H1 (cell line): ENCODE data around the gene CBLC. TPM values are rescaled to one million over a fixed set of nuclear protein-coding genes. Genes with fewer than 3 reads are reported as not detected.
A peak's percentile ranks its signal among the peaks of the same experiment; 100 is the strongest.

Source experiments
- CTCF ChIA-PET: fragments of 300-600 bp; sonication (Branson Sonifier 250); formaldehyde crosslinking; loops from one replicate; lab custom pipeline; 2021; ENCODE audit not compliant: partially characterized antibody; lab: Charles Lee
- POLR2A ChIA-PET: fragments of 300-600 bp; sonication (Branson Sonifier 250); formaldehyde crosslinking; loops from one replicate; lab custom pipeline; 2021; ENCODE audit warnings: inconsistent platforms; ENCODE audit not compliant: partially characterized antibody; lab: Charles Lee
- DNase-seq, 2 experiments: peaks; one replicate each; pipeline versions ENCODE4 v3.0.0 to v3.0.0-alpha.2; 2010 to 2022; ENCODE audit warnings: low spot score in 2 of 2, low read depth in 1 of 2, mixed read lengths in 1 of 2
- FAIRE-seq: peaks from 2 replicates; lab custom pipeline; 2011; peaks lifted over from hg19 to GRCh38; lab: Jason Lieb, UNC
- H2AFZ ChIP-seq: 2 replicates; pipeline ENCODE4 v1.8.1; 2012; ENCODE audit warnings: low read length, inconsistent platforms
- H2AK5ac ChIP-seq: 2 replicates; pipeline ENCODE4 v1.6.1; 2013; ENCODE audit warnings: low read depth, low read length
- H2BK120ac ChIP-seq: replicated peaks from 2 replicates; pipeline ENCODE3; 2013; ENCODE audit warnings: low read depth, low read length, inconsistent platforms
- H2BK12ac ChIP-seq: 2 replicates; pipeline ENCODE4 v1.6.1; 2013; ENCODE audit warnings: low read depth, low read length
- H2BK15ac ChIP-seq: 2 replicates; pipeline ENCODE4 v1.6.1; 2013; ENCODE audit warnings: low read length
- H2BK20ac ChIP-seq: 2 replicates; pipeline ENCODE4 v1.6.1; 2013; ENCODE audit warnings: low read length
- H2BK5ac ChIP-seq: 2 replicates; pipeline ENCODE4 v1.6.1; 2013; ENCODE audit warnings: low read depth, low read length
- H3K14ac ChIP-seq: 2 replicates; pipeline ENCODE4 v1.6.1; 2013; ENCODE audit warnings: inconsistent platforms; ENCODE audit not compliant: insufficient read length
- H3K18ac ChIP-seq: 2 replicates; pipeline ENCODE4 v1.6.1; 2013; ENCODE audit warnings: low read length; ENCODE audit errors: extremely low read depth
- H3K23ac ChIP-seq: 2 replicates; pipeline ENCODE4 v1.6.1; 2013; ENCODE audit warnings: inconsistent platforms; ENCODE audit not compliant: insufficient read length
- H3K23me2 ChIP-seq: 2 replicates; pipeline ENCODE4 v1.6.1; 2013; ENCODE audit warnings: low read depth, low read length
- H3K27ac ChIP-seq: 2 replicates; pipeline ENCODE4 v1.6.1; 2011; ENCODE audit warnings: low read depth, low read length, inconsistent platforms
- H3K27me3 ChIP-seq, 4 experiments: replicated peaks in 1 of 4; 1 replicate in 1 of 4; 2 replicates in 3 of 4; pipeline versions ENCODE4 v1.6.1 to v1.8.1; 2011 to 2013; ENCODE audit warnings: low read length in 3 of 4, mild to moderate bottlenecking in 3 of 4, inconsistent platforms in 2 of 4, mixed read lengths in 2 of 4, moderate library complexity in 1 of 4; ENCODE audit not compliant: control insufficient read depth in 3 of 4, insufficient read depth in 3 of 4; ENCODE audit errors: extremely low read depth in 1 of 4
- H3K36me3 ChIP-seq, 4 experiments: 2 replicates each; pipeline versions ENCODE4 v1.6.1 to v1.8.1; 2011 to 2013; ENCODE audit warnings: mild to moderate bottlenecking in 4 of 4, low read length in 3 of 4, moderate library complexity in 2 of 4, control low read depth in 1 of 4, inconsistent platforms in 1 of 4; ENCODE audit not compliant: insufficient read depth in 4 of 4, control insufficient read depth in 2 of 4
- H3K4ac ChIP-seq: replicated peaks from 2 replicates; pipeline ENCODE3; 2013; ENCODE audit warnings: low read length, low read depth, mixed read lengths, inconsistent platforms; ENCODE audit not compliant: insufficient read length
- H3K4me1 ChIP-seq, 4 experiments: replicated peaks in 1 of 4; 1 replicate in 1 of 4; 2 replicates in 3 of 4; pipeline versions ENCODE4 v1.6.1 to v1.8.1; 2011 to 2013; ENCODE audit warnings: low read length in 3 of 4, inconsistent platforms in 2 of 4, mixed read lengths in 1 of 4; ENCODE audit not compliant: insufficient read depth in 4 of 4, control insufficient read depth in 3 of 4
- H3K4me2 ChIP-seq, 2 experiments: 2 replicates each; pipeline versions ENCODE4 v1.6.1 to v1.8.1; 2011 to 2013; ENCODE audit warnings: low read depth in 2 of 2, low read length in 2 of 2, control low read depth in 1 of 2, inconsistent platforms in 1 of 2, mild to moderate bottlenecking in 1 of 2; ENCODE audit not compliant: insufficient read depth in 1 of 2
- H3K4me3 ChIP-seq, 4 experiments: fragments of 200-600, 300-600 bp in 1 of 4; sonication (generic), shearing (Covaris generic), sonication (Bioruptor Twin) in 1 of 4; 2 replicates each; pipeline versions ENCODE4 v1.5.1 to v1.8.1; 2011 to 2016; ENCODE audit warnings: low read length in 4 of 4, low read depth in 3 of 4, control low read depth in 2 of 4, inconsistent platforms in 2 of 4, mild to moderate bottlenecking in 2 of 4, mixed read lengths in 1 of 4, moderate library complexity in 1 of 4; ENCODE audit not compliant: insufficient read depth in 2 of 4; ENCODE audit errors: extremely low read depth in 1 of 4
- H3K56ac ChIP-seq: replicated peaks from 2 replicates; pipeline ENCODE3; 2013; ENCODE audit warnings: low read depth, mild to moderate bottlenecking, mixed read lengths, low read length, inconsistent platforms; ENCODE audit not compliant: insufficient read length
- H3K79me1 ChIP-seq: 2 replicates; pipeline ENCODE4 v1.6.1; 2013; ENCODE audit warnings: low read depth, low read length, control low read depth
- H3K79me2 ChIP-seq, 2 experiments: 2 replicates each; pipeline versions ENCODE4 v1.6.1 to v1.8.1; 2012 to 2013; ENCODE audit warnings: low read length in 2 of 2, mild to moderate bottlenecking in 2 of 2, inconsistent platforms in 1 of 2; ENCODE audit not compliant: insufficient read depth in 2 of 2, control insufficient read depth in 1 of 2
- H3K9ac ChIP-seq, 4 experiments: replicated peaks in 1 of 4; 1 replicate in 1 of 4; 2 replicates in 3 of 4; pipeline versions ENCODE4 v1.6.1 to v1.8.1; 2011 to 2013; ENCODE audit warnings: low read depth in 3 of 4, low read length in 3 of 4, control low read depth in 2 of 4, mild to moderate bottlenecking in 2 of 4, moderate library complexity in 2 of 4, inconsistent platforms in 1 of 4; ENCODE audit errors: extremely low read depth in 1 of 4
- H3K9me3 ChIP-seq, 2 experiments: 2 replicates each; pipeline versions ENCODE4 v1.6.1 to v1.8.1; 2012 to 2013; ENCODE audit warnings: mild to moderate bottlenecking in 2 of 2, moderate library complexity in 2 of 2, control low read depth in 1 of 2, inconsistent platforms in 1 of 2, low read depth in 1 of 2, low read length in 1 of 2, mixed read lengths in 1 of 2; ENCODE audit not compliant: insufficient read depth in 2 of 2
- H4K20me1 ChIP-seq, 2 experiments: replicated peaks in 1 of 2; 2 replicates each; pipeline versions ENCODE3 to v1.8.1; 2011 to 2013; ENCODE audit warnings: inconsistent platforms in 2 of 2, low read length in 2 of 2, mild to moderate bottlenecking in 1 of 2; ENCODE audit not compliant: insufficient read depth in 2 of 2, control insufficient read depth in 1 of 2
- H4K5ac ChIP-seq: 2 replicates; pipeline ENCODE4 v1.6.1; 2013; ENCODE audit warnings: low read length, low read depth, mixed read lengths, inconsistent platforms; ENCODE audit not compliant: insufficient read length
- H4K8ac ChIP-seq: 2 replicates; pipeline ENCODE4 v1.8.0; 2013; ENCODE audit warnings: mild to moderate bottlenecking, moderate library complexity, low read length, inconsistent platforms; ENCODE audit not compliant: insufficient read depth; ENCODE audit errors: extremely low read depth
- H4K91ac ChIP-seq: replicated peaks from 2 replicates; pipeline ENCODE3; 2013; ENCODE audit warnings: low read length, mixed read lengths, inconsistent platforms; ENCODE audit not compliant: insufficient read length
- CREB1 ChIP-seq: IDR thresholded peaks from 2 replicates; pipeline ENCODE4 v1.6.1; 2012; ENCODE audit warnings: inconsistent platforms
- PHF8 ChIP-seq: fragments of 200-600 bp; sonication (generic); conservative IDR thresholded peaks from 2 replicates; pipeline ENCODE4 v1.7.1; 2012; ENCODE audit warnings: low read depth, mild to moderate bottlenecking, inconsistent platforms, low read length, moderate library complexity
- SUZ12 ChIP-seq: fragments of 200-600 bp; sonication (generic); IDR thresholded peaks from 2 replicates; pipeline ENCODE4 v1.6.1; 2012; ENCODE audit warnings: mild to moderate bottlenecking, inconsistent platforms, low read length, moderate library complexity, mixed read lengths
- TBP ChIP-seq: IDR thresholded peaks from 2 replicates; pipeline ENCODE4 v1.6.1; 2011; ENCODE audit warnings: low read depth, low read length, improper control_type of control experiment
- TCF12 ChIP-seq: IDR thresholded peaks from 2 replicates; pipeline ENCODE4 v1.6.1; 2011; ENCODE audit warnings: low read depth, mild to moderate bottlenecking, low read length
- USF2 ChIP-seq: IDR thresholded peaks from 2 replicates; pipeline ENCODE4 v1.6.1; 2011; ENCODE audit warnings: low read length, improper control_type of control experiment
- WGBS, 2 experiments: shearing (Covaris generic) in 1 of 2; methylation state at CpG; one replicate each; pipeline versions ENCODE4 v1.1.6 to v1.1.7; 2013 to 2015; ENCODE audit warnings: low lambda C conversion rate in 2 of 2, mixed read lengths in 2 of 2, inconsistent platforms in 1 of 2, low coverage in 1 of 2, missing lambda C conversion rate in 1 of 2; ENCODE audit not compliant: insufficient replicate concordance in 2 of 2, insufficient coverage in 1 of 2, insufficient read length in 1 of 2; ENCODE audit errors: extremely low coverage in 1 of 2, missing lambda C conversion rate in 1 of 2; 5-methylcytosine and 5-hydroxymethylcytosine counted together
- polyA plus RNA-seq, 7 experiments: library from polyadenylated mRNA; depleted of rRNA in 3 of 7; stranded (reverse) in 5 of 7; unstranded in 2 of 7; fragments of >200 nt in 5 of 7; fragments of 200-250 nt in 2 of 7; gene quantifications; 1 replicate in 5 of 7; 2 replicates in 1 of 7; 4 replicates in 1 of 7; pipeline versions ENCODE4 v1.2.1 to v1.2.3, GENCODE V29; 2011 to 2013; ENCODE audit warnings: missing spikeins in 2 of 7, mixed read lengths in 2 of 7
- total RNA-seq: library from RNA; stranded (reverse); fragmentation: NEBNext Ultra II Directional; extraction: Animal tissue kit (Norgen Biotek cat#: 25700); gene quantifications from 2 replicates; pipeline ENCODE4 v1.2.1, GENCODE V29; 2021
- TF ChIP-seq, protein P1 (sequence below): IDR thresholded peaks from 2 replicates; pipeline ENCODE4 v1.6.1; 2012; ENCODE audit warnings: low read length, inconsistent platforms

CBLC gene
- total and polyA plus RNA-seq, 2 of the 8 experiments (the other 6 are each of a cell fraction or from before 2014, with no cell fraction given), result 17.4 to 35.7 TPM

DNA sequence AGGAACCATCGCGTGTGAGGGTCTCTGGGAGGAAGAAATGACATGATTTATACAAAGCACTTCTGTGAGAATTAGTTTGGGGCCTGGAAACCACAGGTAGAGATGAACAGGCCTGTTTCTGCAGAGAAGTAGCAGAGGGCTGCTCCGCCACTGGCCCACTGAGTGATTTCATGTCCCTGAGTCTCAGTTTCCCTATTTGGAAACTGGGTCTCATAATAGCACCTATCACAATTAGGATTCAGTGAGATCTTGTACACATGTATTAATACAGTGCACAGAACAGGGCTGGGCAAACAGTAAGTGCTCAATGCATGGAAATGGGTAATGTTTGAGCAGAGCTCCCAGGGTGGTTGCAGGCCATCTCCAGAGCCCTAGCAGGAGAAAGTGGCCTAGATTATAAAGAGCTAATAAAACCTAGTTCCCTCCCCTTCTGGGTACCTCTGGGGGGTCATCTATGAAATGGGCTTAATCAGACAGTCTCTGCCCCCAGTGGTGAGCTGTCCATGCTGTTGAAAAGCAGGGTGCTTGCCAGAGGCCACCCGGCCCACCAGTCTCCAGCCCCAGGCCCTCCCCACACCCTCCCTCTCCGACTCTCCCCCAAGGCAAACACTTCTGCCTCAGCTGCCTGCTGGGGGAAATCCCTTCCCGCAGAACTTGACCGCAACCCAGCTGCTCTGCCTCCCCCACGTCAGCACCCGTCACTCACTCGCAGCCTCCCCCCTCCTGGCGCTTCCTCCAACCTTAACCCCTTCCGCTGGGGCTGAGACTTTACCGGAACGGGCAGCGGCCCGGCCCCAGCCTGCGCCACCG, 24.7 kb upstream of the CBLC start:
- H2BK15ac ChIP-seq, result no peak overlapping the region
- no peak overlapping the region for H3K9ac ChIP-seq
- H2BK120ac ChIP-seq, result peak overlapping the region; percentile 67
- H4K8ac ChIP-seq, result no peak overlapping the region; the same call in 1 of the 2 replicates
- H2AK5ac ChIP-seq, result no peak overlapping the region
- H4K5ac ChIP-seq, result no peak overlapping the region
- H4K91ac ChIP-seq, result no peak overlapping the region
- H3K4me2 ChIP-seq, result peak overlapping the region; percentile 73 to 96
- peaks cover 36 to 86% (median 71%) of the 10 kb centered on the region in 4 experiments for H3K27me3 ChIP-seq
- H3K36me3 ChIP-seq, result no peaks in the 10 kb centered on the region
- CTCF ChIA-PET, result interaction anchor here (0.6 to 4.0 kb wide), 7 partner anchors 14 to 29 kb away, joined by 3 to 32 read pairs (median 7); no protein-coding TSS in a partner anchor
- FAIRE-seq, result no peak
- TF ChIP-seq, protein P1, sequence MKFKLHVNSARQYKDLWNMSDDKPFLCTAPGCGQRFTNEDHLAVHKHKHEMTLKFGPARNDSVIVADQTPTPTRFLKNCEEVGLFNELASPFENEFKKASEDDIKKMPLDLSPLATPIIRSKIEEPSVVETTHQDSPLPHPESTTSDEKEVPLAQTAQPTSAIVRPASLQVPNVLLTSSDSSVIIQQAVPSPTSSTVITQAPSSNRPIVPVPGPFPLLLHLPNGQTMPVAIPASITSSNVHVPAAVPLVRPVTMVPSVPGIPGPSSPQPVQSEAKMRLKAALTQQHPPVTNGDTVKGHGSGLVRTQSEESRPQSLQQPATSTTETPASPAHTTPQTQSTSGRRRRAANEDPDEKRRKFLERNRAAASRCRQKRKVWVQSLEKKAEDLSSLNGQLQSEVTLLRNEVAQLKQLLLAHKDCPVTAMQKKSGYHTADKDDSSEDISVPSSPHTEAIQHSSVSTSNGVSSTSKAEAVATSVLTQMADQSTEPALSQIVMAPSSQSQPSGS, result no peak
- TF ChIP-seq TBP, result no peak
- TF ChIP-seq USF2, result no peak
- TF ChIP-seq CREB1, result peak; percentile 86
- peak; percentile 6; the same call in 1 of the 2 replicates for TF ChIP-seq SUZ12
- peak; percentile 48; the same call in 1 of the 2 replicates for TF ChIP-seq TCF12
- TF ChIP-seq PHF8, result no peak
- TF ChIP-seq, all 59 proteins: peak for 3
- peaks cover 11 to 38% (median 15%) of the 10 kb centered on the region in 4 experiments for H3K4me1 ChIP-seq
- peaks cover 0 to 6% of the 10 kb centered on the region in 2 experiments for H4K20me1 ChIP-seq
- H3K79me1 ChIP-seq, result no peaks in the 10 kb centered on the region
- POLR2A ChIA-PET, result interaction anchor here (0.9 to 1.7 kb wide), 4 partner anchors 9 to 96 kb away, joined by 3 to 6 read pairs (median 4); no protein-coding TSS in a partner anchor
- no peak overlapping the region for H2BK20ac ChIP-seq
- no peak overlapping the region for H3K27ac ChIP-seq
- peak overlapping the region; percentile 49; the same call in 1 of the 2 replicates for H2BK5ac ChIP-seq
- H3K18ac ChIP-seq, result no peak overlapping the region; the same call in 1 of the 2 replicates
- peak overlapping the region in 2 of 4 experiments; percentile 16 to 66; a peak in 4 of 8 replicates for H3K4me3 ChIP-seq
- H3K56ac ChIP-seq, result no peak overlapping the region
- 0 out of 2 replicates have a peak overlapping the region, but pooled peaks have one; percentile 68 for H2BK12ac ChIP-seq
- H3K14ac ChIP-seq, result no peak overlapping the region
- H3K23me2 ChIP-seq, result peaks cover 25% of the 10 kb centered on the region
- H3K79me2 ChIP-seq, result no peaks in the 10 kb centered on the region
- no peak overlapping the region for H3K23ac ChIP-seq
- DNase-seq, result peak in 1 of 2 experiments; percentile 70
- H3K9me3 ChIP-seq, result no peaks in the 10 kb centered on the region
- H2AFZ ChIP-seq, result no peak overlapping the region
- H3K4ac ChIP-seq, result peak overlapping the region; percentile 76
- WGBS, 2 experiments, result 26% methylated on average over 11 of the region's 18 CpGs; no CpG with 5 or more reads in 1 of the 2 experiments
